Measurements from ENCODE around the gene DCAF4. TPM values are rescaled to one million over a fixed set of nuclear protein-coding genes. Genes with fewer than 3 reads are reported as not detected.
"Not testable (repeated sequence)": the region's sequence is repeated elsewhere in the genome, so short reads cannot be mapped to it uniquely, and the experiment has no call there.

The DCAF4 gene
- total and polyA plus RNA-seq, 2 donors = 5.9 to 16.6 TPM

GRCh38 chr14:72928872-72929271 lies 2.6 kb downstream of the DCAF4 start:
- no peak overlapping the region for H3K27ac ChIP-seq (ENCODE audit: low read depth)
- H3K4me1 ChIP-seq (ENCODE audit: insufficient read depth) = no peaks in the 10 kb centered on the region
- WGBS = 88% methylated on average over 21 of the region's 21 CpGs
- no peak for DNase-seq (ENCODE audit: extremely low spot score)
- H3K36me3 ChIP-seq (ENCODE audit: insufficient read depth) = no peaks in the 10 kb centered on the region
- no peak overlapping the region for H3K4me3 ChIP-seq (ENCODE audit: low read depth, low read length)

GRCh38 chr14:72929316-72930080 lies 3.2 kb downstream of the DCAF4 start:
- DNase-seq (ENCODE audit: extremely low spot score) = no peak
- no peaks in the 10 kb centered on the region for H3K4me1 ChIP-seq (ENCODE audit: insufficient read depth)
- H3K27ac ChIP-seq (ENCODE audit: low read depth) = no peak overlapping the region
- WGBS = 92% methylated on average over 43 of the region's 43 CpGs
- H3K4me3 ChIP-seq (ENCODE audit: low read depth, low read length) = no peak overlapping the region
- H3K36me3 ChIP-seq (ENCODE audit: insufficient read depth) = no peaks in the 10 kb centered on the region

GRCh38 chr14:72932893-72933292 lies 6.6 kb downstream of the DCAF4 start:
- no peak overlapping the region for H3K27ac ChIP-seq (ENCODE audit: low read depth)
- 85% methylated on average over 7 of the region's 7 CpGs for WGBS
- no peaks in the 10 kb centered on the region for H3K36me3 ChIP-seq (ENCODE audit: insufficient read depth)
- no peak for DNase-seq (ENCODE audit: extremely low spot score)
- no peaks in the 10 kb centered on the region for H3K4me1 ChIP-seq (ENCODE audit: insufficient read depth)
- no peak overlapping the region for H3K4me3 ChIP-seq (ENCODE audit: low read depth, low read length)

- H3K36me3 ChIP-seq (ENCODE audit: insufficient read depth) = no peaks in the 10 kb centered on the region
- DNase-seq (ENCODE audit: extremely low spot score) = no peak
- H3K4me1 ChIP-seq (ENCODE audit: insufficient read depth) = no peaks in the 10 kb centered on the region
- no peak overlapping the region for H3K27ac ChIP-seq (ENCODE audit: low read depth)
- WGBS = 83% methylated on average over 13 of the region's 13 CpGs
- no peak overlapping the region for H3K4me3 ChIP-seq (ENCODE audit: low read depth, low read length)
Observed at GRCh38 chr14:72939630-72940029, 13.4 kb downstream of the DCAF4 start.

- Histone ChIP-seq H3K4me1 (ENCODE audit: insufficient read depth) (no peaks in the 10 kb centered on the region), H3K27ac (ENCODE audit: low read depth) (no peak overlapping the region), H3K4me3 (ENCODE audit: low read depth, low read length) (no peak overlapping the region), H3K36me3 (ENCODE audit: insufficient read depth) (no peaks in the 10 kb centered on the region)
- DNase-seq (ENCODE audit: extremely low spot score) = no peak
- 81% methylated on average over 12 of the region's 12 CpGs for WGBS
Observed at GRCh38 chr14:72941286-72941985, 15.2 kb downstream of the DCAF4 start.

GRCh38 chr14:72942934-72943333 lies 16.7 kb downstream of the DCAF4 start:
- WGBS = 93% methylated on average over 14 of the region's 14 CpGs
- no peak overlapping the region for H3K27ac ChIP-seq (ENCODE audit: low read depth)
- DNase-seq (ENCODE audit: extremely low spot score) = no peak
- H3K36me3 ChIP-seq (ENCODE audit: insufficient read depth) = no peaks in the 10 kb centered on the region
- no peaks in the 10 kb centered on the region for H3K4me1 ChIP-seq (ENCODE audit: insufficient read depth)
- no peak overlapping the region for H3K4me3 ChIP-seq (ENCODE audit: low read depth, low read length)

- Histone ChIP-seq H3K4me3 (ENCODE audit: low read depth, low read length) (no peak overlapping the region), H3K4me1 (ENCODE audit: insufficient read depth) (no peaks in the 10 kb centered on the region), H3K36me3 (ENCODE audit: insufficient read depth) (no peaks in the 10 kb centered on the region), H3K27ac (ENCODE audit: low read depth) (no peak overlapping the region)
- no peak for DNase-seq (ENCODE audit: extremely low spot score)
- WGBS = 91% methylated on average over 13 of the region's 13 CpGs
Observed at GRCh38 chr14:72943876-72944430, 17.7 kb downstream of the DCAF4 start.

- no peak for DNase-seq (ENCODE audit: extremely low spot score)
- H3K27ac ChIP-seq (ENCODE audit: low read depth) = no peak overlapping the region
- H3K36me3 ChIP-seq (ENCODE audit: insufficient read depth) = no peaks in the 10 kb centered on the region
- no peak overlapping the region for H3K4me3 ChIP-seq (ENCODE audit: low read depth, low read length)
- 94% methylated on average over 13 of the region's 13 CpGs for WGBS
- no peaks in the 10 kb centered on the region for H3K4me1 ChIP-seq (ENCODE audit: insufficient read depth)
Observed at GRCh38 chr14:72945356-72946027, 19.2 kb downstream of the DCAF4 start.

- H3K4me1 ChIP-seq (ENCODE audit: insufficient read depth) = no peaks in the 10 kb centered on the region
- no peaks in the 10 kb centered on the region for H3K36me3 ChIP-seq (ENCODE audit: insufficient read depth)
- no peak overlapping the region for H3K4me3 ChIP-seq (ENCODE audit: low read depth, low read length)
- no peak overlapping the region for H3K27ac ChIP-seq (ENCODE audit: low read depth)
- 93% methylated on average over 8 of the region's 8 CpGs for WGBS
- no peak for DNase-seq (ENCODE audit: extremely low spot score)
Observed at GRCh38 chr14:72946491-72946890, 20.2 kb downstream of the DCAF4 start.

GRCh38 chr14:72947366-72948160 lies 21.3 kb downstream of the DCAF4 start:
- H3K4me3 ChIP-seq (ENCODE audit: low read depth, low read length) = no peak overlapping the region
- no peak for DNase-seq (ENCODE audit: extremely low spot score)
- WGBS = 92% methylated on average over 9 of the region's 9 CpGs
- no peaks in the 10 kb centered on the region for H3K36me3 ChIP-seq (ENCODE audit: insufficient read depth)
- H3K27ac ChIP-seq (ENCODE audit: low read depth) = no peak overlapping the region
- no peaks in the 10 kb centered on the region for H3K4me1 ChIP-seq (ENCODE audit: insufficient read depth)

- Histone ChIP-seq H3K4me1 (ENCODE audit: insufficient read depth) (no peaks in the 10 kb centered on the region), H3K4me3 (ENCODE audit: low read depth, low read length) (no peak overlapping the region), H3K36me3 (ENCODE audit: insufficient read depth) (no peaks in the 10 kb centered on the region), H3K27ac (ENCODE audit: low read depth) (no peak overlapping the region)
- no peak for DNase-seq (ENCODE audit: extremely low spot score)
- WGBS = 42% methylated on average over 5 of the region's 5 CpGs
Observed at GRCh38 chr14:72948481-72949138, 22.3 kb downstream of the DCAF4 start.

GRCh38 chr14:72952171-72952570 lies 25.9 kb downstream of the DCAF4 start:
- Histone ChIP-seq H3K36me3 (ENCODE audit: insufficient read depth) (no peaks in the 10 kb centered on the region), H3K4me3 (ENCODE audit: low read depth, low read length) (no peak overlapping the region), H3K27ac (ENCODE audit: low read depth) (no peak overlapping the region), H3K4me1 (ENCODE audit: insufficient read depth) (no peaks in the 10 kb centered on the region)
- DNase-seq (ENCODE audit: extremely low spot score) = no peak
- WGBS = 73% methylated on average over 3 of the region's 3 CpGs

GRCh38 chr14:72956741-72957140 lies 30.5 kb downstream of the DCAF4 start:
- not testable (repeated sequence) for H3K4me3 ChIP-seq (ENCODE audit: low read depth, low read length); H3K27ac ChIP-seq (ENCODE audit: low read depth); H3K4me1 ChIP-seq (ENCODE audit: insufficient read depth); DNase-seq (ENCODE audit: extremely low spot score); H3K36me3 ChIP-seq (ENCODE audit: insufficient read depth)
- 94% methylated on average over 9 of the region's 9 CpGs for WGBS
